ENCODE data around the gene GPR84. TPM values are rescaled to one million over a fixed set of nuclear protein-coding genes. Genes with fewer than 3 reads are reported as not detected.

GPR84 gene
- total and polyA plus RNA-seq, 2 of the 8 experiments (the other 6 are each of a cell fraction or from before 2014, with no cell fraction given), result 0.09 TPM; not detected in 1

DNA sequence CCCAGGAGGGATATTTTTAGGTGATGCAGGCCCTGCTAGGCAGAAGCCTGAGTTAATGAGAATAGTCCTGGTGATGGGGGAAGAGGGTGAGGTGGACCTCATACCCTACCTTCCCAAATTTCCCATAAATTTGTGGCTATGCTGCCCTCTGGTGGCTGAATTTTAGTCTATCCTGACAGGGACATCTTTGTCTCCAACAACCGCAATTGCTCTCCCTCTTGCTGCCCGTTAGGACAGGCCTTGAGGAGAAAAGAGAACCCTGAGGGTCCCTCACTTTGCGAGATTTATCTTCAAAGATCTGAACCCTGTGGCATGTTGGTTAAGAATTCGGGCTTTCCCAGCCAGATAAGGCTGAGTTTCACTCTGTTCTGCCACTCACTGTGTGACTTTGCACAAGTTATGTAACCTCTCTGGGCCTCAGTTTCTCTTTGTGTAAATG is 30.0 kb upstream of the GPR84 start (continued):
- TF ChIP-seq CTCF (IDR thresholded peaks at IDR 0.05; ENCODE audit: control extremely low read depth in 1 of 3, insufficient read depth in 1 of 3, low read depth in 1 of 3, low read length in 3 of 3), result peak; percentile 41 to 85 (median 78)
- no peak for TF ChIP-seq SIRT6 (IDR thresholded peaks at IDR 0.05; ENCODE audit: low read length)
- TF ChIP-seq TEAD4 (IDR thresholded peaks at IDR 0.05; ENCODE audit: low read depth, low read length), result peak; percentile 60; the same call in 1 of the 2 replicates
- TF ChIP-seq SIN3A (conservative IDR thresholded peaks at IDR 0.05 in 1 of 2, IDR thresholded peaks at IDR 0.05 in 1 of 2; ENCODE audit: low read depth in 1 of 2, low read length in 2 of 2), result 0 out of 4 replicates have a peak, but pooled peaks of 1 of the 2 experiments have one; percentile 28
- no peak for TF ChIP-seq NRF1 (IDR thresholded peaks at IDR 0.05; ENCODE audit: low read depth, low read length)
- no peak for TF ChIP-seq ATF2 (IDR thresholded peaks at IDR 0.05; ENCODE audit: low read length)
- no peak for TF ChIP-seq ATF3 (IDR thresholded peaks at IDR 0.05; ENCODE audit: insufficient read depth, low read depth, low read length)
- peak; percentile 26 for TF ChIP-seq TAF7 (optimal IDR thresholded peaks at IDR 0.05; ENCODE audit: borderline replicate concordance, low read depth, low read length)
- TF ChIP-seq HDAC6 (IDR thresholded peaks at IDR 0.05; ENCODE audit: low read depth, low read length), result no peak
- no peak for TF ChIP-seq ASH2L (IDR thresholded peaks at IDR 0.05; ENCODE audit: low read length)
- TF ChIP-seq KDM4A (IDR thresholded peaks at IDR 0.05; ENCODE audit: low read depth, low read length, severe bottlenecking), result no peak

Measured in H1 (cell line).